ENCODE results near the gene ACTG2.
A peak's percentile ranks its signal among the peaks of the same experiment; 100 is the strongest.
"Not testable (repeated sequence)": the region's sequence is repeated elsewhere in the genome, so short reads cannot be mapped to it uniquely, and the experiment has no call there.

The ACTG2 gene

DNA sequence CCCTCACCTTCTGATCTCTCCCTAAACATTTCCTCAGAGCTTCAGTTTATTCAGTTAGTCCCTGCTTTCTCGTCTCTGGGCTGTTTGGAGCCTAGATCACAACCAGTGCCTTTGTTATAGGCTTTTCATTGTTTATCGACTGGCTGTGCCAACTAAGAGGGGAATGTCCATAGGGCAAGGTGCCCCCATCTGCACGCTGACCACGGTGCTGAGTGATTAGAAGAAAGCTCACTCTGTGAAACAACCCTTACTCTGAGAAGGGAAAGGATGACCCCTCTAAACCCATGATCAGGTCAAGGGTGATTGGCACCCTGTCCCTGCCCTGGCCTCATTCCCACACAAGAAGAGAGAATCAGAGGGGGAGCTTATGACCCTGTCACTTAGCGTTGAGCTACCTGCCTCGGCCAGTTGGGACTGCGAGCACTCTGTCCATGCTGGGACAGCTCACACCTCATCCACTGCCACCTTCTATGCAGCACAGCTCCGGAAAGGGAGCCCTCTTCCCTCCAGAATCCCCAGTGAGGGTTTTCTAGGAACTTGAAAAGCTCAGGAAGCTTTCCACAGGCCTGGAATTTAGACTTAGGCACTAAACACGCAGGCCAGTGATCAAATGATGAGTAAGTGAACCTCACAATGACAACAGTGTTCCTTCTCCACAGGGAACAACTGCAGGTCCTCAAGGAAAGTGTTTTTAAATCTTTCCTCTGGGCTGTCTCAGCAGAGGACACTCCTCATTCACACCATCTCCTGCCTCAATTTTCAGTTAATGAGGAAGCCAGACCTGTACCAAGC, 2.3 kb upstream of the ACTG2 start:
- DNase-seq (ENCODE audit: low read depth, low spot score): no peak
- no peak overlapping the region for H3K4me3 ChIP-seq (ENCODE audit: low read length)

DNA sequence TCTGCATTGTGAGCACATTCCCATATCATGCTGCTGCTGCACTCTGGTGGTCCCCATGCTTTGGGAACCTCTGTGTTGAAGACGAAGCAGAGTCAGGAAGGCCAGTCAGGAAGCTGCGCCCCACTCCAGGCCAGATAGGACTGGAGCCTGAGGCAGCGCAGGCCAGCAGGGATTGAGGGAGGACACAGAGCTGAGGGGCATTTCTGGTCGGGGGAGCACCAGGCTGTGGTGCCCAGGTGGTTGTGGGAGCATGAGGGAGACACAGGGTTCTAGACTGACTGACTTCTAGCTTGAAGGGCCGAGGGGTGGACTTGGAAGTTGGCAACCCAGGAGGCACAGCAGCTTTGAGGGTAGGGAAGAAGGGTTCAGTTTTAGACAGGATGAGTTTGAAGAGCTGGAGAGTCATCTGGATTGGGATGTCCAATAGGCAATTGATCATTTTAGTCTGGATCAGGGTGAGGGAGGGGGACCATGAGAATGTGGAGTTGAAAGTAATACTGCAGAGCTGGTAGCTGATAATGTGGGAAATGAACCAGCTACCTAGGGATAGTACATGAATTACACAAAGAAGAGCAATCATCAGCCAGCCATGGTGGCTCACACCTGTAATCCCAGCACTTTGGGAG, 1.4 kb upstream of the ACTG2 start:
- no peak for DNase-seq (ENCODE audit: low read depth, low spot score)
- H3K4me3 ChIP-seq (ENCODE audit: low read length): no peak overlapping the region

GRCh38 chr2:73893764-73894474, 1.1 kb downstream of the ACTG2 start:
- no peak overlapping the region for H3K4me3 ChIP-seq (ENCODE audit: low read length)
- DNase-seq (ENCODE audit: low read depth, low spot score): no peak

GRCh38 chr2:73894475-73894850, 1.7 kb downstream of the ACTG2 start:
- H3K4me3 ChIP-seq (ENCODE audit: low read length): no peak overlapping the region
- no peak for DNase-seq (ENCODE audit: low read depth, low spot score)

- DNase-seq (ENCODE audit: low read depth, low spot score): no peak
- no peak overlapping the region for H3K4me3 ChIP-seq (ENCODE audit: low read length)
Measured at GRCh38 chr2:73894877-73895276, 2.1 kb downstream of the ACTG2 start.

DNA sequence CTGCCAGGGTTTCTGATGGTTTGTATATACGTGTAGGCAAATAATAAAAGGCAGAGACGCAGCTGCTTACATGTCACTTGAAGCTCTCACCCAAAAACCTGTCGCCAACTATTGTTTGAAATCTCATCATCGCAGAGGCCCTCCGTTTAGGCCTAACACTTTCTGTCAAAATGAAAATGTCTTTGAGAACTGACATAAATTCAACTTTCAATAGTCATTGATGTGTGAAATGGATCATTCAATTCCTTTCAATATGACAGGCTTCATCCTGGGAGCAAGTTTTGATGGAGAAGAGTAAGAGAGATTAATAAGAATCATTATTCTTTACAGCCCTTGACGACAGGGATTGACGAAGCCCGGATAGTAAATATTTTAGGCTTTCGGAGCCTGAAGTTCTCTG, 2.7 kb downstream of the ACTG2 start:
- no peak overlapping the region for H3K4me3 ChIP-seq (ENCODE audit: low read length)
- no peak for DNase-seq (ENCODE audit: low read depth, low spot score)

- H3K4me3 ChIP-seq (ENCODE audit: low read length): peak overlapping the region; percentile 28
- DNase-seq (ENCODE audit: low read depth, low spot score): peak; percentile 82
Measured at GRCh38 chr2:73896362-73897239, 3.8 kb downstream of the ACTG2 start.

- no peak for DNase-seq (ENCODE audit: low read depth, low spot score)
- peak overlapping the region; percentile 28 for H3K4me3 ChIP-seq (ENCODE audit: low read length)
Measured at GRCh38 chr2:73897240-73897583, 4.4 kb downstream of the ACTG2 start.

DNA sequence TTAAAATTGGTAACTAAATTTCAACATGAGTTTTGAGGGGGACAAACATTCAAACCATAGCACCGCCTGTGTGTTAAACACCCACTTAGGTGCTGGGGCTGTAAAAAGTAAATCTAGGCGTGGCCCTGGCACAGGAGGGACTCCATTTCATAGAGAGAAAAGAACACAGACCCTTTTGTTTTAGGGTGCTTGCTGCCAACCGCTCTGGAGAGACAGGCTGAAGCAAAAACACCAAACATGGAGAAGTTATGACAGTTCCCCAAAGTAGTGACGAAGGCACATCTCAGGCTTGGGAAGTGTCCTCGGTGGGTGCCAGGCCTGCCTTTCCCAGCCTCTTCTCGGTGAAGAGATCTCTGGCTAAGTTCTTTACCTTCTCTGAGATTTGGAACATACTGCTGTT, 5.1 kb downstream of the ACTG2 start:
- H3K4me3 ChIP-seq (ENCODE audit: low read length): no peak overlapping the region
- DNase-seq (ENCODE audit: low read depth, low spot score): no peak

DNA sequence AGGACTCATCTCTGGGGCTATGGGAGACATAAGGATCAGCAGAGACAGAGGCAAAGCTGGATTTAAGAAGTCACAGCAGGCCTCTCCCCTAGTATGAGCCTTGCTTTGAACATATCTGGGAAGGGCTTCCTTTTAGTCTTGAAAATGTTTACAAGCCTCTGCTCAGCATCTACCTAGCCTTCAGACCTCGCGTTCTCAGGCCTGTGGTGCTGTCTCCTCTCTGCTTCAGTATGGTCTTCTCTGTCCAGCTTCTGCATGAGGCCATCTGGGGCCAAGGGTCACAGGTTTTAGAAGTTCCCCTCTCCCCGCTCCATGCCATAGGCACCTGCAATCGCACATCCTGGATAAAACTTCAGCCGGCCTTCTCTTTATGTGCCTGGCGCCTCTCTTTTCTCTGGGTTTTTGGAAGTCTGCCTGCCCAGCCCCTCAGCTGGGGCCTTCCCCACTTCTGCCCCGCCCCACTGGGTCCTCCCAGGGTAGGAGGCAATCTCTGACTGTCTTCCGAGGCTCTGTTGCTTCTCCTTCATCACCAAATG, 7.1 kb downstream of the ACTG2 start:
- no peak for DNase-seq (ENCODE audit: low read depth, low spot score)
- no peak overlapping the region for H3K4me3 ChIP-seq (ENCODE audit: low read length)

- DNase-seq (ENCODE audit: low read depth, low spot score): no peak
- H3K4me3 ChIP-seq (ENCODE audit: low read length): no peak overlapping the region
Measured at GRCh38 chr2:73901143-73901542, 8.3 kb downstream of the ACTG2 start.

GRCh38 chr2:73902284-73902683, 9.5 kb downstream of the ACTG2 start:
- H3K4me3 ChIP-seq (ENCODE audit: low read length): no peak overlapping the region
- DNase-seq (ENCODE audit: low read depth, low spot score): no peak

DNA sequence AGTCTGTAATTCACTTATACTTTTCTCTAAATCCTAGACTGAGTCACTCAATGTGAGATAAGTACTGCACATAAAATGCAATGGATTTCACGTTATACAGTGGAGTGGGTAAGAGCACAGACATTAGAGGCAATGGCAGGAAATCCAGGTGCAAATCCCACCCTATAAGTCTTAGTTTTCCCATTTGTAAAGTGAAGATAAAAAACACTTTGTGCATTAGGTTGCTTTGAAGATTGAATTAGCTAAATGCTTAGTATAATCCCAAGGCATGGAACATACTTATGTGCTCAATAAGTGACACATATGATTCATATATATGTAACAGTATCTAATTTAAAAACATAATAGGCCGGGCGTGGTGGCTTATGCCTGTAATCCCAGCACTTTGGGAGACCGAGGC, 10.5 kb downstream of the ACTG2 start:
- no peak for DNase-seq (ENCODE audit: low read depth, low spot score)
- no peak overlapping the region for H3K4me3 ChIP-seq (ENCODE audit: low read length)

- not testable (repeated sequence) for H3K4me3 ChIP-seq (ENCODE audit: low read length); DNase-seq (ENCODE audit: low read depth, low spot score)
Measured at GRCh38 chr2:73903949-73904613, 11.3 kb downstream of the ACTG2 start.

- H3K4me3 ChIP-seq (ENCODE audit: low read length): no peak overlapping the region
- DNase-seq (ENCODE audit: low read depth, low spot score): no peak
Measured at GRCh38 chr2:73904952-73905351, 12.1 kb downstream of the ACTG2 start.

GRCh38 chr2:73906847-73907505, 14.2 kb downstream of the ACTG2 start:
- no peak for DNase-seq (ENCODE audit: low read depth, low spot score)
- no peak overlapping the region for H3K4me3 ChIP-seq (ENCODE audit: low read length)

DNA sequence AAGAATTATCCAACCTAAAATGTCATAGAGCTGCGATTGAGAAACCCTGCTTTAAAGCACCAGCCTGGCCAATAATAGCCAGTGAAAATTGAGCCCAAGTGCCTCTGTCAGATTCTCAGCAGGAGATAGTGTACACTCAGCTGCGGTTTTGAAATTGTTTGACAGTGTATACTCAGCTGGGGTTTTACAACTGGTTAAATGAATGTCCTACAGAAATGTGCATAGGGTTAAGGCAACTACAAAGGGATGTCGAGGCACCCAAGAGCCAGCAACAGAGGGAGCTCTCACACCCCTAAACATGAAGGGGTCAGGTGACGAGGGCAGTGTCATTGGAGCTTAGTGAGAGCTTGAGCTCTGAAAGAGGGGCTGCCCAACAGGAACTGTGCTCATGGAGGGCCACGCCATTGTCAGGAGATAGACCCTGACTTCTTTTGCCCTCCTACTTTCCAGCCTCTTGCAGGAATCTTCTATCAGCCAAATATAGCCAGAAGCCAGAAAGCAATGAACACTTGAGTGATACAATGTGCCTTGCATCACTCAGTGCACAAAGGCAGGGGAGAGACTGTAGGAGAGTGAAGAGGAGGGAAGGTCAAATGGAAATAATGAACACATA, 15.1 kb downstream of the ACTG2 start:
- DNase-seq (ENCODE audit: low read depth, low spot score): peak; percentile 50
- H3K4me3 ChIP-seq (ENCODE audit: low read length): no peak overlapping the region

Data from Jurkat, Clone E6-1 (cell line).